Neural progenitor cell (in vitro differentiated cells): Measurements from ENCODE around the gene DAPK2. TPM values are rescaled to one million over a fixed set of nuclear protein-coding genes. Genes with fewer than 3 reads are reported as not detected.

ENCODE experiments used
- DNase-seq: peaks from one replicate; pipeline ENCODE4 v3.0.0-alpha.2; 2016; ENCODE audit warnings: low spot score
- H2AFZ ChIP-seq: fragments of 200-600 bp; sonication (generic); replicated peaks from 2 replicates; pipeline ENCODE4 v1.6.1; 2016; ENCODE audit warnings: antibody characterized with exemption
- H3F3A ChIP-seq: fragments of 200-600 bp; sonication (generic); 2 replicates; pipeline ENCODE4 v1.6.1; 2016; ENCODE audit warnings: antibody characterized with exemption, low read depth
- H3K27ac ChIP-seq: fragments of 200-600 bp; sonication (generic); 2 replicates; pipeline ENCODE4 v1.5.1; 2016; ENCODE audit warnings: mild to moderate bottlenecking
- H3K27me3 ChIP-seq: fragments of 200-600 bp; sonication (generic); 2 replicates; pipeline ENCODE4 v1.6.1; 2016; ENCODE audit warnings: mild to moderate bottlenecking, moderate library complexity
- H3K36me3 ChIP-seq: fragments of 200-600 bp; sonication (generic); 2 replicates; pipeline ENCODE4 v1.5.1; 2016
- H3K4me1 ChIP-seq: fragments of 200-600 bp; sonication (generic); 2 replicates; pipeline ENCODE4 v1.6.1; 2016; ENCODE audit warnings: mixed run types
- H3K4me2 ChIP-seq: fragments of 200-600 bp; sonication (generic); 2 replicates; pipeline ENCODE4 v1.6.1; 2016
- H3K4me3 ChIP-seq: fragments of 200-600 bp; sonication (generic); 2 replicates; pipeline ENCODE4 v1.5.1; 2016
- H3K79me2 ChIP-seq: fragments of 200-600 bp; sonication (generic); 2 replicates; pipeline ENCODE4 v1.6.1; 2016; ENCODE audit warnings: low read depth
- H3K9ac ChIP-seq: fragments of 200-600 bp; sonication (generic); 2 replicates; pipeline ENCODE4 v1.6.1; 2016
- H3K9me3 ChIP-seq: fragments of 200-600 bp; sonication (generic); 2 replicates; pipeline ENCODE4 v1.5.1; 2016; ENCODE audit warnings: low read depth
- H4K20me1 ChIP-seq: fragments of 200-600 bp; sonication (generic); 2 replicates; pipeline ENCODE4 v1.6.1; 2016; ENCODE audit warnings: low read depth
- H3K27ac Mint-ChIP-seq: 3 replicates; pipeline ENCODE4 v1.8.0; 2021; ENCODE audit warnings: mixed read lengths
- H3K27me3 Mint-ChIP-seq: 2 replicates; pipeline ENCODE4 v1.8.0; 2022; ENCODE audit warnings: low read depth, mild to moderate bottlenecking, inconsistent platforms, moderate library complexity, mixed read lengths; ENCODE audit not compliant: insufficient read depth
- H3K36me3 Mint-ChIP-seq: 3 replicates; pipeline ENCODE4 v1.8.0; 2021; ENCODE audit warnings: mixed read lengths
- H3K4me1 Mint-ChIP-seq: 3 replicates; pipeline ENCODE4 v1.8.0; 2021; ENCODE audit warnings: mixed read lengths
- H3K4me3 Mint-ChIP-seq: 3 replicates; pipeline ENCODE4 v1.8.0; 2021; ENCODE audit warnings: mild to moderate bottlenecking, moderate library complexity, mixed read lengths
- H3K9me3 Mint-ChIP-seq: 3 replicates; pipeline ENCODE4 v1.8.0; 2020; ENCODE audit warnings: mixed read lengths
- CTCF ChIP-seq: fragments of 200-600 bp; sonication (generic); IDR thresholded peaks from 2 replicates; pipeline ENCODE4 v1.5.1; 2017; ENCODE audit warnings: antibody characterized with exemption, mild to moderate bottlenecking
- EZH2 ChIP-seq: fragments of 200-600 bp; sonication (generic); IDR thresholded peaks from 2 replicates; pipeline ENCODE4 v1.6.1; 2017; ENCODE audit warnings: antibody characterized with exemption, mild to moderate bottlenecking, moderate library complexity
- EZH2phosphoT487 ChIP-seq: fragments of 200-600 bp; sonication (generic); IDR thresholded peaks from 2 replicates; pipeline ENCODE4 v1.6.1; 2017; ENCODE audit warnings: antibody characterized with exemption
- total RNA-seq: library from RNA; depleted of rRNA; stranded (reverse); fragments of >200 nt; gene quantifications from 2 replicates; pipeline ENCODE4 v1.2.3, GENCODE V29; 2015; ENCODE audit warnings: low replicate concordance

The DAPK2 gene
- total RNA-seq, 1 donor from 2014 or later: 5.4 TPM

GRCh38 chr15:63971904-63972303 lies 74.4 kb downstream of the DAPK2 start:
- H3K9me3 Mint-ChIP-seq: peaks cover 2% of the 10 kb centered on the region
- H3K36me3 ChIP-seq: no peaks in the 10 kb centered on the region
- H3K9ac ChIP-seq: no peak overlapping the region
- no peaks in the 10 kb centered on the region for H3K9me3 ChIP-seq
- TF ChIP-seq EZH2phosphoT487 (no peak), CTCF (no peak), EZH2 (no peak)
- no peak overlapping the region for H3K4me3 Mint-ChIP-seq
- peaks cover 39% of the 10 kb centered on the region for H3K4me1 Mint-ChIP-seq
- H4K20me1 ChIP-seq: no peaks in the 10 kb centered on the region
- H3K79me2 ChIP-seq: no peaks in the 10 kb centered on the region
- peak overlapping the region; percentile 51 for H3K4me2 ChIP-seq
- H3K36me3 Mint-ChIP-seq: peaks cover 4% of the 10 kb centered on the region
- H2AFZ ChIP-seq: no peak overlapping the region
- H3F3A ChIP-seq: peaks cover 27% of the 10 kb centered on the region
- DNase-seq: no peak
- peaks cover 9% of the 10 kb centered on the region for H3K27me3 Mint-ChIP-seq
- no peak overlapping the region for H3K27ac Mint-ChIP-seq
- no peak overlapping the region for H3K4me3 ChIP-seq
- H3K27ac ChIP-seq: no peak overlapping the region
- H3K4me1 ChIP-seq: peaks cover 44% of the 10 kb centered on the region
- no peaks in the 10 kb centered on the region for H3K27me3 ChIP-seq

DNA sequence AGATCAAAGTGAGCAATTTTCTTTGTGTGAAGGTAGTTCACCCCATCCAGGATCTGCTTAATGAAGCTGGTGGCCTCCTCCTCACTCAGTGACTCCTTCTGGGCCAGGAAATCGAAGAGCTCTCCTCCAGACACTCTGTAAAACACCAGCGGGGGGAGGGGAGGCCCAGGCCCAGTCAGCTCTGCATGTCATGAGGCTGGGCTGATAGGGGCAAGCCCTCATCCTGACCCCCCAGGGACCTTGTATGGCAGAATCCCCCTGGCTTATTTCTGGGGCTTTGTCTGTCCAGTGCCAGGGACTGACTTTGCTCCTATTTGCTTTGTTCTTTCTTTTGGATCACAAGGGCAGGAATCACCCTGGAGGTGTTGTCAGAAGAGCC lies 74.9 kb downstream of the DAPK2 start:
- Histone ChIP-seq H4K20me1 (no peaks in the 10 kb centered on the region), H3K27me3 (no peaks in the 10 kb centered on the region), H3K4me3 (no peak overlapping the region), H3K36me3 (no peaks in the 10 kb centered on the region), H3K9me3 (no peaks in the 10 kb centered on the region), H3F3A (peaks cover 27% of the 10 kb centered on the region), H2AFZ (no peak overlapping the region), H3K79me2 (no peaks in the 10 kb centered on the region), H3K9ac (no peak overlapping the region), H3K4me1 (peaks cover 44% of the 10 kb centered on the region), H3K27ac (no peak overlapping the region), H3K4me2 (no peak overlapping the region)
- TF ChIP-seq CTCF: no peak
- no peak for TF ChIP-seq EZH2
- no peak for TF ChIP-seq EZH2phosphoT487
- no peak for DNase-seq
- peak overlapping the region; percentile 34 for H3K27ac Mint-ChIP-seq
- H3K27me3 Mint-ChIP-seq: peaks cover 9% of the 10 kb centered on the region
- H3K9me3 Mint-ChIP-seq: peaks cover 2% of the 10 kb centered on the region
- H3K4me3 Mint-ChIP-seq: no peak overlapping the region
- peaks cover 4% of the 10 kb centered on the region for H3K36me3 Mint-ChIP-seq
- peaks cover 37% of the 10 kb centered on the region for H3K4me1 Mint-ChIP-seq

- DNase-seq: no peak
- H3K4me2 ChIP-seq: no peak overlapping the region
- H4K20me1 ChIP-seq: no peaks in the 10 kb centered on the region
- H3K36me3 ChIP-seq: no peaks in the 10 kb centered on the region
- H3K9ac ChIP-seq: no peak overlapping the region
- H3F3A ChIP-seq: peaks cover 27% of the 10 kb centered on the region
- peaks cover 36% of the 10 kb centered on the region for H3K4me1 Mint-ChIP-seq
- H3K4me3 Mint-ChIP-seq: no peak overlapping the region
- TF ChIP-seq EZH2: no peak
- TF ChIP-seq CTCF: no peak
- TF ChIP-seq EZH2phosphoT487: no peak
- peaks cover 7% of the 10 kb centered on the region for H3K9me3 Mint-ChIP-seq
- peaks cover 9% of the 10 kb centered on the region for H3K27me3 Mint-ChIP-seq
- peaks cover 44% of the 10 kb centered on the region for H3K4me1 ChIP-seq
- H3K79me2 ChIP-seq: no peaks in the 10 kb centered on the region
- no peak overlapping the region for H2AFZ ChIP-seq
- no peaks in the 10 kb centered on the region for H3K27me3 ChIP-seq
- peaks cover 10% of the 10 kb centered on the region for H3K36me3 Mint-ChIP-seq
- peak overlapping the region; percentile 34 for H3K27ac Mint-ChIP-seq
- no peak overlapping the region for H3K4me3 ChIP-seq
- no peak overlapping the region for H3K27ac ChIP-seq
- no peaks in the 10 kb centered on the region for H3K9me3 ChIP-seq
Measured at GRCh38 chr15:63970621-63971426, 75.5 kb downstream of the DAPK2 start.
